Measurements from ENCODE around the gene AFG1L.
A peak's percentile ranks its signal among the peaks of the same experiment; 100 is the strongest.
"Not testable (repeated sequence)": the region's sequence is repeated elsewhere in the genome, so short reads cannot be mapped to it uniquely, and the experiment has no call there.

The AFG1L gene

GRCh38 chr6:108355890-108356289 is 61.0 kb downstream of the AFG1L start:
- no peak for DNase-seq

GRCh38 chr6:108359901-108360882 is 65.3 kb downstream of the AFG1L start:
- peak; percentile 36 for DNase-seq

- no peak for DNase-seq
Measured at GRCh38 chr6:108360919-108361311, 66.1 kb downstream of the AFG1L start.

- peak; percentile 99 for DNase-seq
Measured at GRCh38 chr6:108361312-108361932, 66.6 kb downstream of the AFG1L start.

GRCh38 chr6:108362455-108362854 is 67.6 kb downstream of the AFG1L start:
- DNase-seq, result no peak

- DNase-seq, result no peak
Measured at GRCh38 chr6:108363113-108363512, 68.3 kb downstream of the AFG1L start.

- DNase-seq, result peak; percentile 10
Measured at GRCh38 chr6:108363889-108364313, 69.0 kb downstream of the AFG1L start.

GRCh38 chr6:108364470-108364869 is 69.6 kb downstream of the AFG1L start:
- DNase-seq, result no peak

- DNase-seq, result no peak
Measured at GRCh38 chr6:108365478-108365877, 70.6 kb downstream of the AFG1L start.

- no peak for DNase-seq
Measured at GRCh38 chr6:108366236-108366635, 71.4 kb downstream of the AFG1L start.

GRCh38 chr6:108368431-108369030 is 73.7 kb downstream of the AFG1L start:
- no peak for DNase-seq

GRCh38 chr6:108380876-108381275 is 86.0 kb downstream of the AFG1L start:
- DNase-seq, result no peak

- no peak for DNase-seq
Measured at GRCh38 chr6:108383981-108384380, 89.1 kb downstream of the AFG1L start.

- DNase-seq, result not testable (repeated sequence)
Measured at GRCh38 chr6:108389190-108389589, 94.3 kb downstream of the AFG1L start.

GRCh38 chr6:108395297-108395696 is 100.4 kb downstream of the AFG1L start:
- no peak for DNase-seq

- DNase-seq, result no peak
Measured at GRCh38 chr6:108403236-108403635, 108.4 kb downstream of the AFG1L start.

GRCh38 chr6:108406943-108407342 is 112.1 kb downstream of the AFG1L start:
- DNase-seq, result no peak

GRCh38 chr6:108407904-108408827 is 113.3 kb downstream of the AFG1L start:
- no peak for DNase-seq

- DNase-seq, result no peak
Measured at GRCh38 chr6:108408861-108409260, 114.0 kb downstream of the AFG1L start.

GRCh38 chr6:108416047-108416833 is 121.4 kb downstream of the AFG1L start:
- not testable (repeated sequence) for DNase-seq

GRCh38 chr6:108417027-108417426 is 122.2 kb downstream of the AFG1L start:
- no peak for DNase-seq

- DNase-seq, result no peak
Measured at GRCh38 chr6:108419474-108419873, 124.6 kb downstream of the AFG1L start.
